ENCODE results near the gene ASB2. TPM values are rescaled to one million over a fixed set of nuclear protein-coding genes. Genes with fewer than 3 reads are reported as not detected.

Gene ASB2
- 10 to 100 TPM in 1 of 2 donors, 1 to 10 TPM in 1; 1.3 to 13.4 TPM for total RNA-seq

GRCh38 chr14:93976477-93977057 is at the start of gene ASB2:
ASB2 (minus strand) TSS chr14:93976570; CDS start chr14:93964539, 12,031 bp downstream.
- H3K27ac ChIP-seq: peak within 1 kb of the TSS; percentile 61
- DNase-seq: no peak
- no peaks in the 10 kb centered on the region for H3K27me3 ChIP-seq
- H3K9me3 ChIP-seq: no peaks in the 10 kb centered on the region
- peak within 1 kb of the TSS; percentile 20 for H3K4me3 ChIP-seq
- no peaks in the 10 kb centered on the region for H3K36me3 ChIP-seq
- no peak for TF ChIP-seq CTCF (IDR thresholded peaks at IDR 0.05)
- no peaks in the 10 kb centered on the region for H3K4me1 ChIP-seq
- H3K9ac ChIP-seq (ENCODE audit: low read depth in 2 of 2, low read length in 2 of 2): peak within 1 kb of the TSS; percentile 21 to 53
- intact Hi-C loops (cut with DNase I): no loop called here

- Histone ChIP-seq H3K27ac (no peak overlapping the region), H3K9ac (ENCODE audit: low read depth in 2 of 2, low read length in 2 of 2) (no peak overlapping the region), H3K4me3 (peak overlapping the region; percentile 79), H3K9me3 (no peaks in the 10 kb centered on the region), H3K27me3 (no peaks in the 10 kb centered on the region), H3K4me1 (no peaks in the 10 kb centered on the region), H3K36me3 (no peaks in the 10 kb centered on the region)
- TF ChIP-seq CTCF (IDR thresholded peaks at IDR 0.05): no peak
- no peak for DNase-seq
- intact Hi-C loops (cut with DNase I): no loop called here
Observed at GRCh38 chr14:94025720-94026119, 49.4 kb upstream of the ASB2 start.

GRCh38 chr14:94024549-94024948 is 48.2 kb upstream of the ASB2 start:
- H3K27me3 ChIP-seq: no peaks in the 10 kb centered on the region
- no peaks in the 10 kb centered on the region for H3K36me3 ChIP-seq
- H3K27ac ChIP-seq: no peak overlapping the region
- H3K9me3 ChIP-seq: no peaks in the 10 kb centered on the region
- H3K4me3 ChIP-seq: no peak overlapping the region
- no peak for DNase-seq
- H3K9ac ChIP-seq (ENCODE audit: low read depth in 2 of 2, low read length in 2 of 2): no peak overlapping the region
- TF ChIP-seq CTCF (IDR thresholded peaks at IDR 0.05): no peak
- no peaks in the 10 kb centered on the region for H3K4me1 ChIP-seq
- intact Hi-C loops (cut with DNase I): no loop called here

- Histone ChIP-seq H3K27ac (no peak overlapping the region), H3K4me1 (no peaks in the 10 kb centered on the region), H3K9ac (ENCODE audit: low read depth in 2 of 2, low read length in 2 of 2) (no peak overlapping the region), H3K9me3 (no peaks in the 10 kb centered on the region), H3K27me3 (no peaks in the 10 kb centered on the region), H3K4me3 (no peak overlapping the region), H3K36me3 (no peaks in the 10 kb centered on the region)
- intact Hi-C loops (cut with DNase I): no loop called here
- DNase-seq: no peak
- TF ChIP-seq CTCF (IDR thresholded peaks at IDR 0.05): no peak
Observed at GRCh38 chr14:94022532-94023411, 46.4 kb upstream of the ASB2 start.

- H3K9me3 ChIP-seq: no peaks in the 10 kb centered on the region
- intact Hi-C loops (cut with DNase I): no loop called here
- no peaks in the 10 kb centered on the region for H3K4me1 ChIP-seq
- no peak overlapping the region for H3K27ac ChIP-seq
- H3K27me3 ChIP-seq: no peaks in the 10 kb centered on the region
- no peak overlapping the region for H3K4me3 ChIP-seq
- TF ChIP-seq CTCF (IDR thresholded peaks at IDR 0.05): no peak
- no peak for DNase-seq
- H3K36me3 ChIP-seq: no peaks in the 10 kb centered on the region
- H3K9ac ChIP-seq (ENCODE audit: low read depth in 2 of 2, low read length in 2 of 2): no peak overlapping the region
Observed at GRCh38 chr14:94021416-94022157, 45.2 kb upstream of the ASB2 start.
